A673 (cell line): ENCODE measurements around the gene NR1H4. TPM values are rescaled to one million over a fixed set of nuclear protein-coding genes. Genes with fewer than 3 reads are reported as not detected.
"Not testable (repeated sequence)": the region's sequence is repeated elsewhere in the genome, so short reads cannot be mapped to it uniquely, and the experiment has no call there.

Experiments used
- Bru-seq: library from RNA; stranded (reverse); fragments of 400-500 nt; gene quantifications from one replicate; lab custom pipeline; 2021; lab: Mats Ljungman, UMichigan
- BruChase-seq, 2 experiments: library from RNA; stranded (reverse); fragments of 400-500 nt; gene quantifications; one replicate each; lab custom pipeline; 2021; lab: Mats Ljungman, UMichigan
- BruUV-seq: library from RNA; stranded (reverse); fragments of 400-500 nt; replicated peaks from 2 replicates; lab custom pipeline; 2021; lab: Mats Ljungman, UMichigan
- CTCF ChIA-PET: fragments of 300-600 bp; sonication (Branson Sonifier 250); formaldehyde crosslinking; loops from one replicate; lab custom pipeline; 2022; ENCODE audit warnings: antibody characterized with exemption; lab: Charles Lee
- POLR2A ChIA-PET: fragments of 300-600 bp; sonication (Branson Sonifier 250); formaldehyde crosslinking; loops from one replicate; lab custom pipeline; 2022; ENCODE audit warnings: antibody characterized with exemption; ENCODE audit not compliant: low non-redundant PET; lab: Charles Lee
- DNase-seq: peaks from one replicate; pipeline ENCODE4 v3.0.0-alpha.2; 2015; ENCODE audit warnings: low spot score
- H3K27ac ChIP-seq: fragments of 200-600 bp; sonication (generic); 2 replicates; pipeline ENCODE4 v1.5.1; 2016; ENCODE audit warnings: mixed run types, low read depth, mild to moderate bottlenecking, mixed read lengths, antibody characterized with exemption, low read length; ENCODE audit not compliant: poor library complexity, severe bottlenecking
- H3K27me3 ChIP-seq: fragments of 200-600 bp; sonication (generic); replicated peaks from 2 replicates; pipeline ENCODE4 v1.6.1; 2017; ENCODE audit warnings: mixed run types, low read depth, mild to moderate bottlenecking, mixed read lengths, antibody characterized with exemption, low read length; ENCODE audit not compliant: insufficient read depth, poor library complexity
- H3K36me3 ChIP-seq: fragments of 200-600 bp; sonication (generic); 2 replicates; pipeline ENCODE4 v1.6.1; 2016; ENCODE audit warnings: mixed run types, mild to moderate bottlenecking, mixed read lengths, antibody characterized with exemption, low read length; ENCODE audit not compliant: insufficient read depth, poor library complexity, severe bottlenecking
- H3K4me1 ChIP-seq: fragments of 200-600 bp; sonication (generic); 2 replicates; pipeline ENCODE4 v1.6.1; 2017; ENCODE audit warnings: mixed run types, mild to moderate bottlenecking, mixed read lengths, antibody characterized with exemption, low read length; ENCODE audit not compliant: insufficient read depth, poor library complexity, severe bottlenecking
- H3K4me3 ChIP-seq: fragments of 200-600 bp; sonication (generic); 2 replicates; pipeline ENCODE4 v1.5.1; 2016; ENCODE audit warnings: low read depth, mixed run types, mild to moderate bottlenecking, mixed read lengths, low read length; ENCODE audit not compliant: poor library complexity, severe bottlenecking
- H3K9me3 ChIP-seq: fragments of 200-600 bp; sonication (generic); 2 replicates; pipeline ENCODE4 v1.6.1; 2016; ENCODE audit warnings: mixed run types, low read depth, mild to moderate bottlenecking, mixed read lengths, antibody characterized with exemption, low read length; ENCODE audit not compliant: poor library complexity, severe bottlenecking
- EZH2 ChIP-seq: fragments of 200-600 bp; sonication (generic); IDR thresholded peaks from 2 replicates; pipeline ENCODE4 v1.6.1; 2017; ENCODE audit warnings: borderline replicate concordance, low read depth, mild to moderate bottlenecking, mixed read lengths, antibody characterized with exemption, low read length; ENCODE audit not compliant: poor library complexity, severe bottlenecking
- intact Hi-C: fragments of 100-400 bp; cut with micrococcal nuclease; formaldehyde crosslinking; loops from one replicate; pipeline ENCODE4 v1.10.0; 2022; ENCODE audit not compliant: unreplicated experiment
- long read RNA-seq: library from polyadenylated mRNA; stranded (forward); transcript quantifications from one replicate; pipeline ENCODE4 v2.0.0, GENCODE V29; 2022
- total RNA-seq: library from RNA; stranded (reverse); gene quantifications from 2 replicates; pipeline ENCODE4 v1.2.3, GENCODE V29; 2021
- TF ChIP-seq, protein P1 (sequence below): fragments of 300-800, 200-600 bp; sonication (generic); conservative IDR thresholded peaks from 2 replicates; pipeline ENCODE4 v1.5.1; 2017; ENCODE audit warnings: low read depth, mild to moderate bottlenecking, antibody characterized with exemption, low read length, moderate library complexity, mixed read lengths

Gene NR1H4
- total RNA-seq (not detected in 2 replicates), Bru-seq, nascent RNA (percentile 9 among the genes with signal in this experiment), BruChase-seq, experiment 1, labeled RNA remaining after a 2-hour chase (percentile 4 among the genes with signal in this experiment), BruChase-seq, experiment 2, labeled RNA remaining after a 6-hour chase (percentile 6 among the genes with signal in this experiment)
- long read RNA-seq = 0 reads

DNA sequence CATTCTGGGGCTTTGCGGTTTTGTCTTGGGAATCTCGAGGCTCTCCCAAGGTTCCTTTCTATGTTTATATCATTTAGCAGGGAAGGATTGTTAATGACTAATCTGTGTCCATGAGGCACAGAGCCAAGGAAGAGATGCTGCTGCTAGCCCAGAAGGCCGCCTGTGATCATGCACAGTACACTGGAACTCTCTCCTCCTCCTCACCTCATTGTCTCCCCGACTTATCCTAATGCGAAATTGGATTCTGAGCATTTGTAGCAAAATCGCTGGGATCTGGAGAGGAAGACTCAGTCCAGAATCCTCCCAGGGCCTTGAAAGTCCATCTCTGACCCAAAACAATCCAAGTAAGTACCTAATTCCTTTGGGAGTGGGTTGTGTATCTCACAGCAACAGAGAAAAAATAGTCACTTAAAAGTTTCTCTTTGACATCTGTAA, at the start of gene NR1H4:
TSS of gene NR1H4 (plus strand) at position 151 of the 435 bp plus-strand sequence. CDS start 19,458 bp downstream, outside the sequence.
- no peaks in the 10 kb centered on the region for H3K9me3 ChIP-seq
- no peak within 1 kb of the TSS for H3K4me3 ChIP-seq
- no peaks in the 10 kb centered on the region for H3K36me3 ChIP-seq
- no peaks in the 10 kb centered on the region for H3K27me3 ChIP-seq
- no peaks in the 10 kb centered on the region for H3K4me1 ChIP-seq
- ChIA-PET POLR2A (no interaction called here), CTCF (no interaction called here)
- DNase-seq = no peak
- H3K27ac ChIP-seq = no peak within 1 kb of the TSS
- BruUV-seq = no TSS peak
- TF ChIP-seq EZH2 = no peak
- TF ChIP-seq, protein P1, sequence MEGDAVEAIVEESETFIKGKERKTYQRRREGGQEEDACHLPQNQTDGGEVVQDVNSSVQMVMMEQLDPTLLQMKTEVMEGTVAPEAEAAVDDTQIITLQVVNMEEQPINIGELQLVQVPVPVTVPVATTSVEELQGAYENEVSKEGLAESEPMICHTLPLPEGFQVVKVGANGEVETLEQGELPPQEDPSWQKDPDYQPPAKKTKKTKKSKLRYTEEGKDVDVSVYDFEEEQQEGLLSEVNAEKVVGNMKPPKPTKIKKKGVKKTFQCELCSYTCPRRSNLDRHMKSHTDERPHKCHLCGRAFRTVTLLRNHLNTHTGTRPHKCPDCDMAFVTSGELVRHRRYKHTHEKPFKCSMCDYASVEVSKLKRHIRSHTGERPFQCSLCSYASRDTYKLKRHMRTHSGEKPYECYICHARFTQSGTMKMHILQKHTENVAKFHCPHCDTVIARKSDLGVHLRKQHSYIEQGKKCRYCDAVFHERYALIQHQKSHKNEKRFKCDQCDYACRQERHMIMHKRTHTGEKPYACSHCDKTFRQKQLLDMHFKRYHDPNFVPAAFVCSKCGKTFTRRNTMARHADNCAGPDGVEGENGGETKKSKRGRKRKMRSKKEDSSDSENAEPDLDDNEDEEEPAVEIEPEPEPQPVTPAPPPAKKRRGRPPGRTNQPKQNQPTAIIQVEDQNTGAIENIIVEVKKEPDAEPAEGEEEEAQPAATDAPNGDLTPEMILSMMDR = no peak
- intact Hi-C loops = no loop called here

DNA sequence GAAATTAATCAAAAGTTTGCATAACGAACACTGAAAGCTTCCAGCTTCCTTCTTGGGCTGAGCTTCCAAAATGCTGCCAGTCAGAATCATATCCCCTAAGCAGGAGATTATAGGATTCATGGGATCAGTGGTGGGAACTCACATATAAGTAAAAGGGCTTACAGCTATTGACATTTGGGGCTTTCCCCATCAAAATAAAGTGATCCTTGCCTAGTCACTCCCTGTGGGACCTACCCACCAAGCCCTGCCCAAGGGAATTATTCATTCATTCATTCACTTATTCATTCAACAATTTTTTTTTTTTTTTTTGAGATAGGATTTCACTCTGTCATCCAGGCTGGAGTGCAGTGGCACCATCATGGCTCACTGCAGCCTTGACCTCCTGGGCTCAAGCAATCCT, 47.5 kb upstream of the NR1H4 start:
- DNase-seq = no peak
- TF ChIP-seq, protein P1 = no peak
- TF ChIP-seq EZH2 = no peak
- no peaks in the 10 kb centered on the region for H3K9me3 ChIP-seq
- ChIA-PET CTCF (no interaction called here), POLR2A (no interaction called here)
- no peaks in the 10 kb centered on the region for H3K4me1 ChIP-seq
- no peaks in the 10 kb centered on the region for H3K36me3 ChIP-seq
- no peak overlapping the region for H3K4me3 ChIP-seq
- intact Hi-C loops = no loop called here
- BruUV-seq = no TSS peak
- H3K27ac ChIP-seq = no peak overlapping the region
- no peaks in the 10 kb centered on the region for H3K27me3 ChIP-seq

DNA sequence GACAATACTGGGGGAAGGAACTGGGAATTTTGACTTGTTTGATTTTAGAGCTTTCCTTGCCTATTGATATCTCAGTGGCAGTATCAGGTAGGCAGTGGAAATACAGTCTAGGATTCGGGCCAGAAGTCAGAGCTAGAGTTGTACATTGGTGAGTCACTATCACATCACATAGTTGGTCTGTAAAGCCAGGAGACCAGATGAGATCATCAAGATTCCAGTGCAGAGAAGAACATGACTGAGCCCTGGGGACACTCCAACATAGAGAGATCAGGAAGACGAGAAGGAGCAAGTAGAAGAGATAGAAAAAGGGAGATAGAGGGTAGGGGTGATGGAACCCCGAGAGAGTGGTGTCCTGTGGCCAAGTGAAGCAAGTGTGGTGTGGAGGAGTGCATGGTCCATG, 46.6 kb upstream of the NR1H4 start:
- CTCF ChIA-PET = interaction anchor here (1.1 kb wide), 1 partner anchor 22 kb away, joined by 3 read pairs; no protein-coding TSS in a partner anchor
- DNase-seq = no peak

DNA sequence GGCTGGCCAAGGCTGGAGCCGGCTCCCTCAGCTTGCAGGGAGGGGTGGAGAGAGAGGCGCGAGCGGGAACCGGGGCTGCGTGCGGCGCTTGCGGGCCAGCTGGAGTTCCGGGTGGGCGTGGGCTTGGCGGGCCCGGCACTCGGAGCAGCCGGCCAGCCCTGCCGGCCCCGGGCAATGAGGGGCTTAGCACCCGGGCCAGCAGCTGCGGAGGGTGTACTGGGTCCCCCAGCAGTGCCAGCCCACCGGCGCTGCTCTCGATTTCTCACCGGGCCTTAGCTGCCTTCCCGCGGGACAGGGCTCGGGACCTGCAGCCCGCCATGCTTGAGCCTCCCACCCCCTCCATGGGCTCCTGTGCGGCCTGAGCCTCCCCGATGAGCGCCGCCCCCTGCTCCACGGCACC, 43.4 kb upstream of the NR1H4 start:
- H3K27me3 ChIP-seq, POLR2A ChIA-PET, H3K36me3 ChIP-seq, H3K4me1 ChIP-seq, intact Hi-C loops, BruUV-seq, H3K4me3 ChIP-seq, H3K27ac ChIP-seq, DNase-seq, CTCF ChIA-PET, H3K9me3 ChIP-seq: not testable (repeated sequence)

More for the DNA sequence above, 46.6 kb upstream of the NR1H4 start:
- intact Hi-C loops = no loop called here
- Histone ChIP-seq H3K36me3 (no peaks in the 10 kb centered on the region), H3K27ac (no peak overlapping the region), H3K4me1 (no peaks in the 10 kb centered on the region), H3K27me3 (no peaks in the 10 kb centered on the region), H3K4me3 (no peak overlapping the region), H3K9me3 (no peaks in the 10 kb centered on the region)
- POLR2A ChIA-PET = interaction anchor here (0.7 kb wide), 1 partner anchor 22 kb away, joined by 7 read pairs; no protein-coding TSS in a partner anchor
- TF ChIP-seq, protein P1 = no peak
- TF ChIP-seq EZH2 = no peak
- no TSS peak for BruUV-seq
